ENCODE measurements around the gene NGEF.

Gene NGEF

GRCh38 chr2:232850039-232850438, 163.0 kb downstream of the NGEF start:
- Histone ChIP-seq H3K27ac (replicated peaks) (no peak overlapping the region), H3K27me3 (ENCODE audit: insufficient read depth, poor library complexity, severe bottlenecking) (no peaks in the 10 kb centered on the region), H3K4me3 (replicated peaks; ENCODE audit: insufficient read depth, low read length) (no peak overlapping the region)
- no peak for TF ChIP-seq REST (IDR thresholded peaks at IDR 0.05; ENCODE audit: insufficient replicate concordance, low read depth)
- no peak for TF ChIP-seq GABPA (IDR thresholded peaks at IDR 0.05; ENCODE audit: low read depth)
- no peak for TF ChIP-seq SPI1 (IDR thresholded peaks at IDR 0.05; ENCODE audit: borderline replicate concordance, low read depth)
- TF ChIP-seq CTCF (IDR thresholded peaks at IDR 0.05; ENCODE audit: insufficient read depth, low read length) = no peak
- TF ChIP-seq POLR2AphosphoS5 (IDR thresholded peaks at IDR 0.05; ENCODE audit: low read depth) = no peak
- DNase-seq (ENCODE audit: low read depth in 1 of 2, low spot score in 1 of 2) = no peak

- TF ChIP-seq GABPA (IDR thresholded peaks at IDR 0.05; ENCODE audit: low read depth) (no peak), REST (IDR thresholded peaks at IDR 0.05; ENCODE audit: insufficient replicate concordance, low read depth) (no peak), CTCF (IDR thresholded peaks at IDR 0.05; ENCODE audit: insufficient read depth, low read length) (no peak), POLR2AphosphoS5 (IDR thresholded peaks at IDR 0.05; ENCODE audit: low read depth) (no peak), SPI1 (IDR thresholded peaks at IDR 0.05; ENCODE audit: borderline replicate concordance, low read depth) (no peak)
- H3K4me3 ChIP-seq (replicated peaks; ENCODE audit: insufficient read depth, low read length) = no peak overlapping the region
- no peak for DNase-seq (ENCODE audit: low read depth in 1 of 2, low spot score in 1 of 2)
- H3K27me3 ChIP-seq (ENCODE audit: insufficient read depth, poor library complexity, severe bottlenecking) = no peaks in the 10 kb centered on the region
- H3K27ac ChIP-seq (replicated peaks) = no peak overlapping the region
Measured at GRCh38 chr2:232846055-232846454, 167.0 kb downstream of the NGEF start.

- TF ChIP-seq POLR2AphosphoS5 (IDR thresholded peaks at IDR 0.05; ENCODE audit: low read depth) (no peak), REST (IDR thresholded peaks at IDR 0.05; ENCODE audit: insufficient replicate concordance, low read depth) (no peak), GABPA (IDR thresholded peaks at IDR 0.05; ENCODE audit: low read depth) (no peak), SPI1 (IDR thresholded peaks at IDR 0.05; ENCODE audit: borderline replicate concordance, low read depth) (no peak), CTCF (IDR thresholded peaks at IDR 0.05; ENCODE audit: insufficient read depth, low read length) (no peak)
- H3K27ac ChIP-seq (replicated peaks) = no peak overlapping the region
- peak in 1 of 2 experiments; percentile 2 for DNase-seq (ENCODE audit: low read depth in 1 of 2, low spot score in 1 of 2)
- no peaks in the 10 kb centered on the region for H3K27me3 ChIP-seq (ENCODE audit: insufficient read depth, poor library complexity, severe bottlenecking)
- H3K4me3 ChIP-seq (replicated peaks; ENCODE audit: insufficient read depth, low read length) = no peak overlapping the region
Measured at GRCh38 chr2:232843834-232844233, 169.2 kb downstream of the NGEF start.
